NCI-H1092 treated with DMSO at 0.1 percent for 48 hours (cell line): ENCODE data around the gene EFR3B.
A peak's percentile ranks its signal among the peaks of the same experiment; 100 is the strongest.

Experiments used
- DNase-seq: peaks from one replicate; lab custom pipeline; 2025; lab: John Stamatoyannopoulos, UW

The EFR3B gene

DNA sequence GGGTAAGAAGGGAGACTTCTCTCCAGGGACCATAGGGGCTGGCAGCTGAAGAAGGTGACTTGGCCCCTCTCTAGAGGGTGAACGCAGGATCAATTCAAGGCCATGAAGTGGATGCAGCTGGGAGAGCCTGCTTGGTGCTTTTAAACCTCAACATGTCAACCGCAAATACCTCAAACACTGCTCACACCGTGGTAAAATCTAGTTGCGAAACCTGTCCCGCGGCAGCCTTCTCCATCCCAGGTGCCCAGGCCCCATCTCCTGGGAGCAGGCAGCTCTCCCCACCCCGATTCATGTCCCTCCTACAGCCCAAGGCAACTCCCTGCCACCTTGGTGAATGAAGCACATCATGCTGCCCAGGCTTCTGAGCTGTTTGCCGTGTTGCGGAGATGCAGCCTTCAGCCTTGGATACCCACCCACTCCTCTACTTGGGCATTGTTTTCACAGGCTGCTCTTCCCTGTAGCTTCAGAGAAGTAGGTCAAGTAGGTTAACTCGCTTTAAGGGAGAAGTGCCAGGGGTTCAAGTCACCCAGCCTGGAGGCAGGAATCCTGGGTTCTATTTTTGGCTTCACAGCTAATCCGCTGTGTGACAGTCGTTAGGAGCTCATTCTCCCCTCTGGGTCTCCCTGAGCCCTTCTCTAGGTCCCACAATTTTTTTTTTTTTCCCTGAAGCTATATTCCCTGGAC is 6.2 kb upstream of the EFR3B start:
- DNase-seq = no peak

DNA sequence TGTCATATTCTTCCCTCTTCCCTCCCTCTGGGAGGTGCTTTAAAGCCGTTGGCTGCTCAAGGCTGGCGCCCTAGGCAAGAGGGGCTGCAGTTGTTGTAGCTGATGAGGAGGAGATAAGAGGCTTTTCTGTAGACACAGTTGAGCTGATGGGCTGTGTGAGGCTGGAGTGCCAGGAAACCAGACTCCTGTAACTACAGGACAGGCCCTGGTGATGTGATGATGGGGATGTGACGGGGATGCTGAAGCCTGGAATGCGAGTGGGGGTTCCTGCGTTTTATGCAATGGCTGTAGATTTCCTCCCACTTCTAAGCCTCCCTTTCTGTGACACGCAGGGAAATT is 5.7 kb upstream of the EFR3B start:
- peak; percentile 25 for DNase-seq

DNA sequence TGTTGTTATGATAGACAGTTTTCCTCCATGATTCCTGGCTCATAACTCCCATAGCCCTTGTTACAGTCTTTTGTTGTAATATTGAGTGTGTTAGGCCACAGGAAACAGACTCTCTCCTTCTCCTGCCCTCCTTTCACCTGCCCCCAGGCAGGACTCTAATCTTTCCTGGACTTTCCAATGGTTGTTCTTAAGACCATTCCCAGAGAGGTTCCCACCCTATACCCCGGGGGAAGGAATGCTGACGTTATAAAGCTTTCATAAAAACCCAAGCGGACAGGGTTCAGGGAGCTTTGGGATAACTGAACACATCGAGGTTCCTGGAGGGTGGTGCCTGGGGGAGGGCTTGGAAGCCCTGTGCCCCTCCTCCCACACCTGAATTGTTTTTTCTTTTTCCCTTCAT is 2.8 kb upstream of the EFR3B start:
- no peak for DNase-seq

DNA sequence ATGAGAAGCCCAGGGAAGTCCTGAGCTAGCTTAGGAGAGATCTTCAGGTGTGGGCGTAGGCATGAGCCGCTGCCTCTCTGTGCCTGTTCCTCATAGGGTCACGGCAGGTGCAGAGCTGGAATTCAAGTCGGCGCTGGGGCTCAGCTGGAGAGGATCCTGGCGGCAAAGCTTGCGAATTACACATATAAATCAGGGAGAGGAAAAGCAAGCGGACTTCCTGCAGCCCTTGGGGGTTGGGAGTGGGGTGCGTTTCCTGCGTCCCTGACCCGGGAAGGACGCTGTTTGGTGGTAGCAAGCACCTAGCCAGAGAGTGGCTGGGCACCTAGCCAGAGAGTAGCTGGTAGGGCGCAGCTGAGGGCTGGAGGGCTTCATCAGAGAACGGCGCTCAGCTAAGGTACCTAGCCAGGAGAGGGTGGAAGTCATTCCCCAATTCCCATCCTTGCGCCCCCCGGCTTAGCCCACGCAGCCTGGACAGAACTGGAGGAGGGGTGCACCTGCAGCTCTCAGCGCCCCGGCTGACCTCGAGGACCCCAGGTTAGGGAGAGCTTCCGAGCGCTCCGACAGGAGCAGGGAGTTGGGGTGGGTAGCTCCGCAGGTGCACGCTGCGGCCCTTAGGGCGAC is 459 bp upstream of the EFR3B start:
- peak; percentile 83 for DNase-seq

DNA sequence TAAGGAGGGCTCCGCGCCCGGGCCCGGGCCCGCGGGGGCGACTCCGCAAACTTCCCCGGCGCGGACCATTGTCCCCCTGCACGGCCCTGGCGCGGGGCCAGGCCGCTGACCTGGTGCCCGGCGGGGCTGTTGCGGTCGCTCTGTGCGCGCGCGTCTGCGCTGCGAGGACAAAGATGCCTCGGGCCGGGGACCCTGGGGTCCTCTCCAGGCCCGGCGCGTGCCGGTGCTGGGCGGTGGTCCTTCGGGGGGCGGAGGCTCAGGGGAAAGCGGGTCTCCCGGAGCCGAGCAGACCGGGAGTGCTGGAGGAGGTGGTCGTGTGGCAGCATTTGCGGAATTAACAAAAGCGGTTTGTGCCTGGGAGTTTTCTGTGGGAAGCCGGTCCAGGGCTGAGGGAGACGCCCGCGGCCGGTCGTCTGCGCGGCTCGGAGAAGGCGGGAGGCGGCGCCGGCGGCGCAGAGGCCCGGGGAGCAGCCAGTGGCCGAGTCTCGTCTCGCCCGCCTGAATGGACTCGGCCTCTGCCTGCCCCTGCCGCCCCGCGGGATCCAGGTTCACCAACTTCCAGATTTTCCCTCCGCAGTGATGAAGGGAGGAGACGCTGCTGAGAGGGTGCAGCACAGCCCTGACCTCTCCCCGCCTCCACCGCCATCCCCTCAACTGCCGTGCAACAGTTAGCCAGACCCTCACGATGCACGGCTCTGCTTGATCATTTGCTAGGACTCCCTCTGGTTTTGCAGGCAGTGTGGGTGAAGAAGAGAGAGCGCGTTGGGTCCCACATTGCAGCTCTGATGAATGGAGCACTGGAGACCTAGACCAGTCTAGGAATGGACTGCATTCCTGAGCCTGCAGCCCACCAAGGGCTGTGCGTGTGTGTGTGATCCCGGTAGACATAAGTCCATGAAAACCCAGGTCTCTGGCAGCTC is 705 bp downstream of the EFR3B start:
- DNase-seq = peak; percentile 31

DNA sequence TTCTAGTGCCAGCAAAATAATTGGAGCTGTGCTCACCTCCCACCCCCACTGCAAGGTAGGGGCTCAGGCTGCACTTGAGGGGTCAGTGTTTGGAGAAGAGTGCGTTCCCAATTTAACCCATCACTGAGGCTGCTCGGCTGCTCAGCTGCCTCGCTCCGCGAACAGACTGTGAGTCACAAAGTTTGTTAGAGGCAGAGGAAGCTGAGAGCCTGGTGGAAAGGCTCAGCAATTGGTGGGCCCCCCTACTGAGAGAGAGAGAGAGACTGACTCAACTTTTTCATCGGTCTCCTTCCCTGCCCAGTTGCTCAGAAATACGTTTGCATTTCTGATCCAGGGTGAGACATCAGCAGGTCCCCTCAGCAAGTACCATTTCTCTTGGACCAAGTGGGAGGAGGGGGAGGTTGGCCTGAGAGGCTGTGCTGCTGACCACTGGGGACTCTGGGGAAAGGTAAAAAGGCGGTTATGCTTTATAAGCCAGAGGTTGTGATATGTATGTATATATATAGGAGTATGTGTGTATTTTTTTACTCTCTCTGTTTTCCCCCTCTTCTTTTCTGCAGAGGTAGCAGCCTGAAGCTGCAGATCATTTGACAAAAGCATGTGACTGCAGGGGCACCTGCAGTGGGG is 1.5 kb downstream of the EFR3B start:
- DNase-seq = no peak

DNA sequence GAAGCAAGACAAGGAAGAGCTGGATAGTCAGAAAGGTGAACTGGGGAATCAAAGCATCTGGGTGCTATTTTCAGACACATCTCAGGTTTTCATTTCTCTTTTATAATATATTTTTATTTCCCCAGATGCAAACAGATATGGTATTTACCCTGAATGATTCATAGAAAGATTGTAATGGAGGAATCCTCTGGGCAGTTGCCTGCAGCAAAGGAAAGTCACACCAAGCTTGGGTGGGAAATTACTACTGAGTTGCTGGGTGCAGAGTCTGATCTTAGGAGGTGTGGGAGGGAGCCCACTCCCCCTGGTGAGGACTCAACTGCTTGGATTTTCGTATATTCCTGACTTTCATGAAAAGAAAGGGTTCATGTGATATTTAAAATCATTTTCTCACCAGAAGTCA is 2.1 kb downstream of the EFR3B start:
- no peak for DNase-seq

DNA sequence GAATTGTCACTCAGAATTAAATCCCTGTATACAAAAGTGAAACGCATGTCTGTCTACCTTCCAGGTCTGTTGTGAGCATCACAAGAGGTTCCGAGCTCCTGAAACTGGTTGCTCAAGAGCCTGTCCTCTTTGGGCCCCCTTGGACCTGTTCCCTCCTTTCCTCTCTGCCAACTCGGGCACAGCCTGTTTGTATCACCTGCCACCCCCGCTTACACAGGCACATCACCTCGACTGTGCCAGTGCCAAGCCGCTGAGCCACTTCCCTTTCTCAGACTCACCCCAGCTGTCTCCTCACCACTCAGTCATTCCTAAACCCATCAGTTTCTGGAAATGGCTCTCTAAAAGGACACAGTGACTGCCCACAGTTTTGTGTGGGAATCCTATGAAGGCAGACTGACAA is 3.1 kb downstream of the EFR3B start:
- no peak for DNase-seq

DNA sequence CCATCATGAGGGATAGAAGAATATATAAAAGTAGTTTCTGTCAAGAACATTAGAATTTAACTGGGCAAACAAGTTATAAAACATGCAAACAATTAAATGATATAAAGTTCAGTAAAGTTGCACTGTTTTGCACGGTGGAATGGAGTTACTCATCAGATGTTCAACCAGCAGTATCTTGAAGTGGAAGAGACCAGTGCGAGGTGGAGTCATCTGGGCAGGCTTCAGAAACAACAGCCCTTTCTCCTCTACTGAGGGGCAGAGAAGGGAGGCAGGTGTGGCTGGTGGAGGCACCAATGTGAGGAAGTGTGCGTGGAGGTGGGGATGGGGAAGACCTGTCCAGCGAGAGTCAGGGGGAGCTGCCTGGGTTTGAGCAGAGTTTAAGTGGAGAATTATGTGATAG is 7.5 kb downstream of the EFR3B start:
- DNase-seq = no peak

DNA sequence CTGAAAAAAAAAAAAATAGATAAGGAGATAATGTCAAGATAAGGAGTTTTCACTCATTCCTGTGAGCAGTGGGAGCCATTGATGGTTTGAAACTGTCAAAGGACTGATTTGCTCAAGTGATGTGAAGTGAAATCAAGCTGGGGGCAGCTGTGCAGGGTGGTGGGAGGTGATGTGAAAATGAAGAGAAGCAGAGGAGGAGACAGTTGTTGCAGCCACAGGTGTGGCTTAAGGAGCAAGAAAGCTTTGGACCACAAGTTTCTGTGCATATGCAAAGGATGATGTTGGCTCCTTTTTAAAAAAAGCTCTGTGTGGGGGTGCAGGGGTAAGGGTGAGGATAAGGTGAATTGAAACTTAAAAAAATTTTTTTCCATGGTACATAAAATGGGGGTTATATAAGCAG is 8.3 kb downstream of the EFR3B start:
- no peak for DNase-seq

DNA sequence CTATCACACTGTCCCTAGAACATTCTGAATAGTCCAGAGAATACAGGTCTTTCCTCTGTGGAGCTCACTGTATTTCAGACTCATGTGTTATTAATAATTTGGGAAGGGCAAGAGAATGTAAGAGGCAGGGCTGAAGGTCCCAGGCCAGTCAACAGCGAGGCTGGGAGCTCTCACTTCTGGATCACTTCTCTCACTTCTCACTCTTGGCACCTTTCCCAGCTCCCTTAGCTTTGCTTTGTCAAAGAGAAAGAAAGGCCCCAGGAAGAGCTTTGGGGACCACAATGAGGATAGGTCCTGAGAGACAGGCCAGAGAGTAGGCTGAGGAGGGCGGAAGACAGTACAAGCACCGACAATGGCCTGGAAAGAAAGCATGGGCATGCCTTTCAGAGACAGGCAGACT is 11.2 kb downstream of the EFR3B start:
- DNase-seq = no peak

DNA sequence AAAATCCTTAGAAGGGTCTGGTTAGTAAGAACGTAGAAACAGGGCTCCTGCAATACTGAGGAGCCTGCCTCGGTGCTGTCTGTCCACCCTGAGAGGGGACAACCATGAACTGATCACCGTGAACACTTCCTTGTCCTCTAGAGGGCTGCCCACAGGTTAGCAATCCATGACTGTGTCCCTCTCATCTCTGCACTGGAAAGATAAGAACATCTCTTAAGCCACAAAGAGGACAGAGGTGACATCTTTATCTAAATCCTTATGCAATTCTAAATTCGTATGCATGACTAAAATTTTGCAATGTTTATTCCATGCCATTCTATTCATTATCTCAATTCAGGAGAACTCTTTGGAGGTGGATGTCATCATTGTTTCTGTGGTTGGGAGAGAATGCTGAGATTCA is 12.8 kb downstream of the EFR3B start:
- no peak for DNase-seq

DNA sequence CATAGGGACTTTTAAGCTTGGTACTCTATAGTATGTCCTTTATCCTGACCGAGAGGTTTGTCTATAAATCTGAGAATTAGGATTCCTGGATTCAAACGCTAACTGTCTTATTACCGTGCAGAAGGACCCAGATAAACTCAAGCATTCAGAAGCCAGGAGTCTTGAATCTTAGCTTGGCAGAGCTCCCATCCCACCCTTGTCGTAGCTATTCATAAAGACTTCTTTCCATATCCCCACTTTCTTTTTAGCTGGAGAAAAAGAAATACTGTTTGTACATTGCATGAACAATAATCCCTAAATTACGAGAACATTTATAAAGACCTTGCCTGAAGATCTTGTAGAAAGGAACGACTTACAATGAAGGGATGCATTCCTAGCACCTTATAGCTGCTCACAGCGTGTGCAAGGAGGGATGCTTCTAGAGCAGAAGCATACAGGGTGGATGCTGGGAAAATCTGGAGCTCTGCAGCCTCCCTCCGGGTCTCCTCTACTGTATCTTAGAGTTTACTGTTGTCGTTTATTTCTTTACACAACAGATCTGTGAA is 13.6 kb downstream of the EFR3B start:
- no peak for DNase-seq

DNA sequence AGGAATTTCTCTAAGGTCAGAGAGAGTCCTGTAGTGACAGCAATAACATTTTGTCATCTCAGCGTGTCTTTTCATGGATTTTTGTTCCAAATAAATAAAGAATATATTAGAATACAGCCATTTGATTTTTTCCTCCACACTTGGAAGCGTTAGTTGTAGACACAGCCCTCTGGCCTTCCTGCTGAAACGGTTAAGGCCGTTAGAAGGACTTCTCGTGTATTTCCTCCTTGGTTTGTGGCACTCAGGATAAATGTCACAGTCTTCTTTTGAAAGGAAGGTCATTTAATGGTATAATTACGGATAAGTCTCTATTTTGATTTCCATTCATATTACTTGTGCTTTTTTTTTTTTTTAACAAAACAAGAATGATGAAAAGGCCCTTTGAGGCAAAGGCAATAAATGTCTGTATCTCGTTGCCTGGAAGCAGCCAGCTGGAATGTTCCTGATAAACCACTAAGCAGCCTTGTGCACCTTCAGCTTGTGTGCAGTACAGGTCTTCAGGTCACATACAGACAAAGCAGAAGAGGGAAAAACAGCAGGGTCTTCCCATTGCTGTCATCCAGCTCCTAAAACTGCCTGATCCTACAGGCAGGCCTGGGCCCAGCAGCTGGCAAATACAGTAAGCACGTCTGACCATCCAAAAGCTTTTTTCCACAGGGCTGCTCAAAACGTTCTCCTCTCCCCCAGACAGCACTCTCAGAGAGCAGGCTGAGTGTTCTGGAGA is 14.4 kb downstream of the EFR3B start:
- no peak for DNase-seq

DNA sequence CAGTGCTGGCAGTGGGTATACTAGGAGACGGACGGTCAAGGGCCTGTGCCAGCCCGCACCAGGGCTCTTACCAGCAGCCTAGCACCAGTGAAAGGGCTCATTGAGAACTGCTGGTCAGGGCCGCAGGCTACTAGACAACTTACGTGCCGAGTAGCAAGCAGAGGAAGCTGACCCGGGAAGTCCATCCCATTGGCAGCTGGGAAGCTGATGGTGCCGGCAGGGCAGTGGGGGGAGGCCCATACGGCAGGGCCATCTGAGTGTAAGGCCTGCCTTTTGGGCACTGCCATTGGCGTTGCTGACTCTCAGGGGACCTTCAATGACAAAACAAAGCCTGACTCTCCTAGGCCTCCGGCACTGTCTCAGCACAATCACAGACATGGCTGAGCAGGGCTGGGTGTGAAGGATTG is 20.6 kb downstream of the EFR3B start:
- DNase-seq = peak; percentile 11

DNA sequence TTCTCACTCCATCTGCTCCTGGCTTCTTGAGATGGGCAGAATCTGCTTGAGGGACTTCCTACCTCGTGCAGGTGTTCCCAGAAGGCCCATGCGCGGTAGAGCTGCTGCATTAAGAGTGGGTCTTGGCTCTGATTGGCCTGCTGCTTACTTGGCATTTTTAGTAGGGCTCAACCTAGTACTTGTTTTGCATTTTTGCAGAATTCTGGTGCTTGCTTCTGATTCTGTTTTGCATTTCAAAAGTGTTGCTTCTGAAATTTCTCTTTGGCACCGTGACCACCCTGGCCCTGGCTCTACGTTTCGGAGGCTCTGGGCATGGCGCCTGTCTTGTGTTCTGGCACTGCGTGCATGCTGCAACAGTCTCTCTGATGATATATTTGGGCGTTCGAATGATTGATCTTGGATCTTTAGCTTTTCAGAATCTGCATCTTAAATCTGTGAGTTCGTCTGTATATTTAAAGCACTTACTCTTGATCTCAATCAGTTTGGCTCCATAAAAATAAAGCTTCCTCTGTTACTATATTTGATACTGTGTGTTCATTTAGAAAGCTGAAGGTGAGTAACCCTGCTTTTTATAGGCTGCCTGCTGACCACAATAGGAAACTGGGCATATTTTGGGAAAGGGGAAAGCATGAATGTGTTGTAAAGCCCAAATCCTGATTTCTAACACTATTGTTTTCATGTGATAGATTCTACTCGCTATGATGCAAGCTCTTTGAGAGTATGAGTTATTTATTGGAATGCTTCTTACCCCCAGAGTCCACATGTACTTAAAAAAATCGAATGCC is 22.2 kb downstream of the EFR3B start:
- no peak for DNase-seq

DNA sequence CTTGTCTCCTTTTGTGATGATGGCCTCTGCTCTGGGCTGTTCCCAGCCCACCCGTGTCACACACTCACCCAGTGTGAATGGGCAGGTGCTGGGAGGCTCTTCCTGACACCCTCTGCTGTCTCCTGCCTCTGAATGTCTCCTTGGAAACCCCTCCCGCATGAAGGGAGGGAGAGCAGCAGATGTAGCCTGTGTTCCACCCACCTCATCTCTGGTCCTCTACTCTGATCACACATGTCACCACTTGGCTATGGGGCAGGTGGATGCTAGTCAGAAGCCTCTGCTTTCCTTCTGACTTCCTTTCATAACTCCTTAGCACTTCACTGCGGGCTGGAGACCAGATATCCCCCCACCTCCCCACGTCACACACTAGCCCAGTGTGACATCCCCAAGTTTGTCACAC is 23.9 kb downstream of the EFR3B start:
- DNase-seq = no peak

DNA sequence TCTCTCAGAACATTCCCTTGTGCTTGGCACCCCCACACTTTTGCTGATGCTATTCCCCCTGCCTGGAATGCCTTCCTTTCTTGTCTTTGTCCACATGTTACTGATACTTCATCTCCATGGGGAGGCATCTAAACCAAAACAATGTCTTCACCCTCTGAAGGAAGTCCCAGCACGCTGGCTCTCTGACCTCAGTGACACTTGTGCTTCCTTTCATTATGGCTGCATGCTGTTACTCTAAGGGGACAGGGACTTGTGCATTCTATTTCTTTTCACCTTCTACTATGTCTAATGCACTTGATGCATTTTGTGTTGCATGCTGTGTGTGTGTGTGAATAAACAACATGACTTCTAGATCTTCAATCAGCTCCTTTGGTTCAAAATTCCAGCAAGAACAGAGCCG is 24.6 kb downstream of the EFR3B start:
- no peak for DNase-seq

DNA sequence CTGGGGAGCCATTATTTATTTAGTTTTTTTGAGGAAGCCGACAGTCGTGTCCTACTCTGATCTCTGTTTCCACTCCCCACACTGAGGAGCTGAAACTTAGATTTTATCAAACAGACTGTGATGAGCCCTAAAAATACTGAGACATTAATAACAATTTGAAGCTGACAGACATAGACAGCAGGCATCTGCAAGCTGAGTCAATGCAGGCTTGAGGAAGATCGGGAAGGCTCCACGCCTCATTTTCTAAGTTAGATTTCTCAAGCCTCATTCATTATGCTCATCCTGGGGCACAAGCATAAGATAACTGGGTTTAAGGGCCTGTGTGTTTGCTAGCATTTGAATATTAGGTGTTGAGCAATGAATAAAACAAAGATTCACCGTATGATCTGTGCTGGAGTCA is 26.3 kb downstream of the EFR3B start:
- no peak for DNase-seq

DNA sequence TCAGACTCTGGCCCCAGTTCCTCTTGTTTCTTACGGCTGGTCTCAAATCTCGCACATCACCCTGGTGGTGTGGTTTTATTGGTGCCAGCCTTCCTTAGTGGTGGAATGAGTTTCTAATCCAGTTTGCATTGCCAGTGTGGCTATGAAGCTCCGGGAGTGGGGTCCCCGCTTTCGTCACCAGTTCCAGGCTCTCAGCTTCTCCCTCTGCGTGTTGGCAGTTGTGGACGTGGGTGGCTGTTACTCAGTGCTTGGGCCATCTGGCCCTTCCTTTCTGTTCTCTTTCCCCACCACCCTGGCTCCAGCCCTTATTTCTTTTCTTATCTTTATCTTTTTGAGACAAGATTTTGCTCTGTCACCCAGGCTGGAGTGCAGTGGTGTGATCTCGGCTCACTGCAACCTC is 30.1 kb downstream of the EFR3B start:
- DNase-seq = no peak

DNA sequence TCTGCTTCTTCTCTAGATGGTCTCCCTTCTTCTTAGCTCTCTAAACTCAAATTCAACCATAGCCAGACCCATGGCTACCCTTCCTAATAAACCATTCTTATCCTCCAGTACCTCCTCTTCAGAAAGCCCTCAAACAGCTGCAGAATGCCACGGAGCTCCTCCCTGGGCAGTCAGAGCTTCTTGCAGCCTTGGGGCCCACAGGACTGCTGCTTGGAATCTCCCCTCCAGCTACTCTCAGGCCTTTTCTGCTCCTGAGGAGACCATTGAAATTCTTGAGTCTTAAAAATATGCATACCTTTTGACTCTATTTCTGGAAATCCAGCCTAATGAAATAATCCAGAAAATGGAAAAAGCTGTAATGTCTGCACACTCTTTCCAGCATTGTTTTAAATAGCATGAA is 30.7 kb downstream of the EFR3B start:
- no peak for DNase-seq
